ENCODE results near the gene ZNF169.
"Not testable (repeated sequence)": the region's sequence is repeated elsewhere in the genome, so short reads cannot be mapped to it uniquely, and the experiment has no call there.

DNA sequence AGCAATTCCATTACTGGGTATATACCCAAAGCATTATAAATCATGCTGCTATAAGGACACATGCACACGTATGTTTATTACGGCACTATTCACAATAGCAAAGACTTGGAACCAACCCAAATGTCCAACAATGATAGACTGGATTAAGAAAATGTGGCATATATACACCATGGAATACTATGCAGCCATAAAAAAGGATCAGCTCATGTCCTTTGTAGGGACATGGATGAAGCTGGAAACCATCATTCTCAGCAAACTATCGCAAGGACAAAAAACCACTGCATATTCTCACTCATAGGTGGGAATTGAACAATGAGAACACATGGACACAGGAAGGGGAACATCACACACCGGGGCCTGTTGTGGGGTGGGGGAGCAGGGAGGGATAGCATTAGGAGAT, 18.0 kb upstream of the ZNF169 start:
- not testable (repeated sequence) for TF ChIP-seq POLR2A (IDR thresholded peaks at IDR 0.05; ENCODE audit: low read depth, low read length); TAF1 (IDR thresholded peaks at IDR 0.05; ENCODE audit: low read depth, low read length); POLR2AphosphoS5 (IDR thresholded peaks at IDR 0.05; ENCODE audit: low read depth, low read length); SPI1 (IDR thresholded peaks at IDR 0.05; ENCODE audit: low read depth, low read length); PAX5 (IDR thresholded peaks at IDR 0.05; ENCODE audit: insufficient read depth, low read length, severe bottlenecking); POU2F2 (IDR thresholded peaks at IDR 0.05; ENCODE audit: low read depth, low read length)
